GM12872 (cell line): Measurements from ENCODE around the gene AGBL4.

Experiments used
- TF ChIP-seq, protein P1 (sequence below): IDR thresholded peaks from 3 replicates; pipeline ENCODE4 v1.5.1; 2011; ENCODE audit warnings: low read depth, mild to moderate bottlenecking, low read length, moderate library complexity; ENCODE audit not compliant: insufficient read depth

Gene AGBL4

DNA sequence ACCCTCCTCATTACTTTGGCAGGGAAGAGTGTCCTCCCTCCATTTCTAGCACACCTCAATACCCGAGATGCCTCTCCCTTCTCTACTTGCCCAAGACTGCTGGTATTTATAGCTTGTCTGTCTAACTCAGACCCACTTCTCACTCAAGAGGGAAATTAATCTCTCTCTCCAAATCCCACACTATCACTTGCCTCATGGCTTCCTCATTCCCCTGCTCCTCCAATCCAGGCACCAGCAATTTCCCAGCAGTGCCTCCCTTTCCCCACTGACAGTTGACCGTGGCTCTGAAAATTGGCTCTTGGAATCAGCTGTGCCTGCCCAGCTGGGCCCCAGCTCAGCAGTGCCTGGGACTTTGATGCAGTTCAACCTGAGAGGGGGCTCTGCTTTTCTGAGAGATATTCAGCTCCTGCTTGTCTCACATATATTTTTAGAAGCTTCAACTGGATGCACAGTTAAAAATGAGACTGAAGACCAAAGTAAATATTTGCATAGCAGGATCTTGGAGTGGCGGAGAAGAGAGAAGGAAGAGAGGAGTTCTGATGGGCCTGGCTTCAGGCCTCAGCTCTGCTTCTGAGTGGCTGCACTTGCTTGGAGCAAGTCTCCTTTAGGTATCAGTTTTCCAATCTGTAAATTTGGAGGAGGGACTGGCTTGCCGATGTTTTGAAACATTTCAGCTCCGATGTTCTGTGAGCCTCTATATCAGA is 1470.7 kb downstream of the AGBL4 start:
- TF ChIP-seq, protein P1, sequence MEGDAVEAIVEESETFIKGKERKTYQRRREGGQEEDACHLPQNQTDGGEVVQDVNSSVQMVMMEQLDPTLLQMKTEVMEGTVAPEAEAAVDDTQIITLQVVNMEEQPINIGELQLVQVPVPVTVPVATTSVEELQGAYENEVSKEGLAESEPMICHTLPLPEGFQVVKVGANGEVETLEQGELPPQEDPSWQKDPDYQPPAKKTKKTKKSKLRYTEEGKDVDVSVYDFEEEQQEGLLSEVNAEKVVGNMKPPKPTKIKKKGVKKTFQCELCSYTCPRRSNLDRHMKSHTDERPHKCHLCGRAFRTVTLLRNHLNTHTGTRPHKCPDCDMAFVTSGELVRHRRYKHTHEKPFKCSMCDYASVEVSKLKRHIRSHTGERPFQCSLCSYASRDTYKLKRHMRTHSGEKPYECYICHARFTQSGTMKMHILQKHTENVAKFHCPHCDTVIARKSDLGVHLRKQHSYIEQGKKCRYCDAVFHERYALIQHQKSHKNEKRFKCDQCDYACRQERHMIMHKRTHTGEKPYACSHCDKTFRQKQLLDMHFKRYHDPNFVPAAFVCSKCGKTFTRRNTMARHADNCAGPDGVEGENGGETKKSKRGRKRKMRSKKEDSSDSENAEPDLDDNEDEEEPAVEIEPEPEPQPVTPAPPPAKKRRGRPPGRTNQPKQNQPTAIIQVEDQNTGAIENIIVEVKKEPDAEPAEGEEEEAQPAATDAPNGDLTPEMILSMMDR: no peak

DNA sequence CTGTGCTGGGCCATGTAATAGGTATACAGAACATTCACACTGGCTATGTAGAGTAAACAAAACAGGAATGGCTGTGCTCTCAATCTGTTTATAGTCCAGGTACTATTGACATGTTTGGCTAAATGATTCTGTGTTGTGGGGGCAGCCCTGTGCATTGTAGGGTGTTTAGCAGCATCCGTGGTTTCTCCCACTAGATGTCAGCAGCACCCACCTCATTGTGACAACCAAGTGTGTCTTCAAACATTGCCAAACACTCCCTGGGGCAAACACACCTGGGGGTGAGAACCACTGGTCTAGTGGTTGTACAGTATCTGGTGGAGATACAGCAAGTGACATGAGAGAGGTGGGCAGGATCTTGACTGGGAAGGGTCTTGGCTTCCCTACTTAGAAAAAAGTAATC is 1471.3 kb downstream of the AGBL4 start:
- TF ChIP-seq, protein P1: peak; percentile 65

DNA sequence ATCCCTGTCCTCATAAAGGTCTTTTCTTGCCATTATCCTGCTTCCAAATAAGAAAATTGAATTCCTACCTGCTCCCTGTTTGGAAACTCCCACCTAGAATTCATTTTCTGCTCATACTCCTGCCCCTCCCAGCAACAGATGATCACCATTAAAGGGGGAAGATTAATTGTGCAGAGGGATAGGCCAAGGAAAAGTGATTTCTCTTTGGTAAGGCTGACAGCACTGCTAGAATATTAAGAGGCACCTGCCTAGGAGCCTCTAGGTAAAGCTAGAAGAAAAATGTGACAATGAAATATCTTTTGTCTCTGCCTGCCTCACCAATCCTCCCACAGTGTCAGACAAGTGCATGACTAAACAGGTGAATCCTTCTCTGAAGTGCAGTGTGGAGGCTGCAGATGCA is 1474.8 kb downstream of the AGBL4 start:
- TF ChIP-seq, protein P1: no peak

DNA sequence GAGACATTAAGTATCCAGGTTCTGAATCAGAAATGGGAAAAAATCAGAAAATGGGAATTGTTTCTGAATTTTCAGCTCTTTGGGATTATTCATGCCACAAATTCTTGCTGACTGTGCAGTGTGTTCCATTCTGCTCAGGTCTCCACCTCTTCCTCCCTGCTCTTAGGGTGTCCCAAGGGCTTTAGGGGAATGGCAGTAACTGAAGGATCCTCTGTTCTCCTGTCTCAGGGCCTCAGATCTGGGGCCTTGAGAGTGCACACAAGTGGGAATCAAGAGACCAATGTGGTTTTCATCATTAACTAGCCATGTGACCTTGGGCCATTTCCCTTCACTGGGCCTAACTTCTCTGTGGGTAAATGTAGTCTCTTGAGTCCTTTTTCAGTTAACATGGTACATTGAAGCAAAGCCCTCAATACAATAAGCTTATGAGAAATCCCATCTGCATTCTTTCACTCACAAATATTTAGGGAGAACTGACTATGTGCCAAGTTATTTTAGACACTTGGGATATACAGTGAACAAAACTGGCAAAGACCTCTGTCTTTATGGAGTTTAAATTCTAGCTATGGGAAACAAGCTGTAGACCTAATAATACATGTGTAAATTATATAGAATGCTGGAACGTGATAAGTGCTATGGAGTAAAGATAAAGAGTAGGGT is 1476.1 kb downstream of the AGBL4 start:
- TF ChIP-seq, protein P1: no peak

DNA sequence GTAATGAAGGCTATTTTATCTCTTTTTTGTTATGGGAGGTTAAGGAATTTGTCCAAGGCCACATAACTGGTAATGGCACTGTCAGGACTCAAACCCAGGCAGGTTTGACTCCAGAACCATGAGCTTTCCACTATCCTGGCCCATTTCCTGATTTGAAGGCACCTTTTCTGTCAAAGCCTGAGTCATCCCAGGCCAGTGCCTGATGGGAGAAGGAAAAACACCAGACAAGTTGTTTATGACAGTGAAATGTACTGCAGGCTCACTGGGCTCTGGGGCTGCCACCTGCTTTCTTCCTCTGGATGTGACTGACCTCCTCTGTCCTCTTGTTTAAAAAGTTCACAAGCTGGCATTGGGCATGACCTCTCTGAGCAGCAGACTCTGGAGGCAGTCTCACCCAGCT is 1479.9 kb downstream of the AGBL4 start:
- TF ChIP-seq, protein P1: no peak

DNA sequence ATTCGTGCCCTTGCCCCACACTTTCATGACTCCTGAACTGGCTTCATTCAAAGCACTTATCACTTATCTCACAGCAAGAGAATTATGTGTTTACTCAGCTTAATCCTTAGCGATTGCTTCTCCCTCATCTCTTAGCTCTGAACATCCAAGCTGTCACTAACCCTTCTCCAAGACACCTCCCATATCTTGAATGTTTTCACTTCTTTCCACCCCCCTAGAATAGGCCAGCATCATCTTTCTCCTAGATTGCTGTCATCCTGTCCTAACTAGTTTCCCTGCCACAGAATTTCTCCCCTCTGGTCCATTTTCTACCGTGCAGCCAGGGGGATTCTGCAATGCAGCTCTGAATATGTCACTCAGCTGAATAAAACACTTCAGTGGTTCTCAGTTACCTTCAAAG is 1483.2 kb downstream of the AGBL4 start:
- TF ChIP-seq, protein P1: no peak

DNA sequence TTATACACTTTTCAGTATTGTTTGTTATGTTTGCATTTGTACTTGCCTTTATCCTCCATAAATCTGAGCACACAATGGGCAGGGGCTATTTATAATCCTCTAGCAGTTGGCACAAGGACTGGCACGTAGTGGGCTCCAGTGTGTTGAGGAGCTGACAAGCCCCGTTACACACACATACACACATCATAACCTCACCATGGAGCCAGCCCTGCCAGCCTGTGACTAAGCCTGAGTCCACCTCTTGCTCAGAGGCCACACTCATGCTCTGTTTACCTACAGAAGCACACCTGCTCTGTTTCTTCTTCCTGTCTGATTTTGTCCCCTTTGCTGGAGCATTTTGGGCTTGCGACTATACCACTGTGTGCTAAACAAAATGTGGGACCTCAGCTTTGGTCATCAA is 1487.3 kb downstream of the AGBL4 start:
- TF ChIP-seq, protein P1: no peak
